ENCODE measurements around the gene SPRN. TPM values are rescaled to one million over a fixed set of nuclear protein-coding genes. Genes with fewer than 3 reads are reported as not detected.
"Not testable (repeated sequence)": the region's sequence is repeated elsewhere in the genome, so short reads cannot be mapped to it uniquely, and the experiment has no call there.

The SPRN gene
- total and polyA plus RNA-seq, 11 donors: 0.04 to 0.25 (median 0.11) TPM; not detected in 6

- ATAC-seq (no peak), DNase-seq (peak in 1 of 5 donors; percentile 32)
- Histone ChIP-seq H3K27ac (no peak overlapping the region), H3K4me3 (no peak overlapping the region), H3K27me3 (no peaks in the 10 kb centered on the region), H3K4me1 (peaks cover 0 to 6% (median 0%) of the 10 kb centered on the region in 12 donors), H3K36me3 (no peaks in the 10 kb centered on the region), H3K9me3 (peaks cover 0 to 3% (median 0%) of the 10 kb centered on the region in 12 donors)
- 73 to 83% (median 79%) methylated on average over 10 to 11 of the region's 11 CpGs for WGBS, 4 donors
- intact Hi-C loops (cut with DNase I): loop anchor here in 2 of 10 donors (5.0 kb wide), 2 partner anchors 134 to 169 kb away; no protein-coding TSS in a partner anchor
- TF ChIP-seq CTCF (IDR thresholded peaks at IDR 0.05) (peak in 3 of 12 donors; percentile 7 to 18 (median 17)), POLR2A (IDR thresholded peaks at IDR 0.05) (no peak)
Observed at GRCh38 chr10:133438711-133439273, 14.4 kb upstream of the SPRN start.

DNA sequence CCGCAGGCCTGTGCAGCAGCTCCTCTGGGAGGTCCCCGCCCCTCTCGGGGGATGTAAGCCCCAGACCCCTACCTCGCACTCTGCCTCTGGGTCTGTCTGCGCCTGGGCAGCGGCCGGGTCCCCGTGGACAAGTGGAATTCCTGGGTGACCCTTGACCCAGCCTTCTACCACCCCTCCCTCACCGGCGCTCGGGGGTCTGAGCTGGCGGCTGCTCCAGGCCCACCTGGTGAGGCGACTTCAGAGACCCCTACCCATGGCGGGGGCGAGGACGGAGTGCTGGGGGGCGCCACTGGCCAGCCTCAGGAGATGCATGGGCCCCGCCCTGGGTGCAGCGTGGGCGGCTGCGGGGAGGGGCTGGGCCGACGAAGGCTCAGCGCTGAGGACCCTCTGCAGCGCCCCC is 8.4 kb upstream of the SPRN start:
- 71 to 90% (median 81%) methylated on average over 4 to 15 of the region's 25 CpGs for WGBS, 4 donors
- H3K27ac ChIP-seq; DNase-seq; intact Hi-C loops (cut with DNase I); H3K36me3 ChIP-seq; H3K4me1 ChIP-seq; H3K27me3 ChIP-seq; H3K4me3 ChIP-seq: not testable (repeated sequence)
- H3K9me3 ChIP-seq: peaks cover 0 to 15% (median 0%) of the 10 kb centered on the region in 12 donors
- ATAC-seq: peak in 1 of 4 donors; percentile 37

DNA sequence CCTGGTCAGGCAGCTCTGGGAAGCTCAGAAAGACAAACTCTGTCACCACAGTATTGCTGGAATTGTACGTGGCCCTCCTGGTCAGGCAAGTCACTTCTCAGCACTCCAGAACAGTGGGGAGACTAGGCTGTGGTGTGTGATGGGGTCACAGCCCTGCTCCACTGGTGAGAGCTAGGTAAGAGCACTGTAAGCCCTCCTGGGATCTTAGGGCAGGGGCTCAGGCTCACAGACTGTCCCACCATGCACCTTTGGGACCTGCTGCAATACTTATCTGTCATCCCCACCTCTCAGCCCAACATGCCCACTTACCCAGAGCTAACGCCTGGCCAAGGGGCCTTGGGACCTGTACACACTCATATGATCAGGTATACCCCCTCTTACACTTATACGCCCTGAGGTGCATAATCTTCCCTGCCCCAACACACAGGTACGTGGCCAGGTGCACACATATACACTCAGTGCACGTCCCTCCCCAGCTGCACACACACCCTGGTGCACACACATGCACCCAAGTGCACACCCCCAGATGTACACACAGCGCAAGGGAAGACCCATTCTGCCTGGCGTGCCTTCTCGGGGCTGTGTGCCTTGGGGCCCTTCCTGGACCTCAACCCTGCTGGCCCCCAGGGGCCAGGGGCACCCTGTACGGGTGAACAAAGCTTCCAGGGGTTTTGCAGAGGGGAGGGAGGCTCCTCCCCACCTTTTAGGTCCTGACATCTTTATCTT is 7.6 kb upstream of the SPRN start:
- peaks cover 0 to 15% (median 0%) of the 10 kb centered on the region in 12 donors for H3K9me3 ChIP-seq
- H3K4me1 ChIP-seq; H3K36me3 ChIP-seq; H3K27me3 ChIP-seq; intact Hi-C loops (cut with DNase I); DNase-seq; H3K27ac ChIP-seq; H3K4me3 ChIP-seq: not testable (repeated sequence)
- 66 to 79% (median 71%) methylated on average over 4 to 6 of the region's 9 CpGs for WGBS, 4 donors
- peak in 2 of 4 donors; percentile 22 to 49 for ATAC-seq

GRCh38 chr10:133429571-133429970 is 5.1 kb upstream of the SPRN start:
- peaks cover 0 to 15% (median 0%) of the 10 kb centered on the region in 12 donors for H3K9me3 ChIP-seq
- not testable (repeated sequence) for H3K27ac ChIP-seq, H3K27me3 ChIP-seq, H3K4me3 ChIP-seq, H3K4me1 ChIP-seq, H3K36me3 ChIP-seq, DNase-seq, ATAC-seq
- intact Hi-C loops (cut with DNase I): loop anchor here in 1 of 10 donors (10.0 kb wide), 1 partner anchor 145 kb away; no protein-coding TSS in a partner anchor
- WGBS, 4 donors: 87 to 92% (median 89%) methylated on average over 4 of the region's 4 CpGs

- peak in 2 of 4 donors; percentile 2 to 16 for ATAC-seq
- Histone ChIP-seq H3K27me3 (peaks cover 0 to 17% (median 0%) of the 10 kb centered on the region in 9 donors), H3K4me1 (peaks cover 0 to 10% (median 0%) of the 10 kb centered on the region in 12 donors), H3K9me3 (peaks cover 0 to 12% (median 0%) of the 10 kb centered on the region in 12 donors), H3K36me3 (peaks cover 0 to 21% (median 13%) of the 10 kb centered on the region in 9 donors)
- intact Hi-C loops (cut with DNase I): loop anchor here in 3 of 10 donors (5.0 to 10.0 kb wide), 2 partner anchors 148 to 151 kb away; no protein-coding TSS in a partner anchor
- DNase-seq, H3K4me3 ChIP-seq, H3K27ac ChIP-seq: not testable (repeated sequence)
- WGBS, 4 donors: 55% methylated on average over 4 of the region's 46 CpGs; no CpG with 5 or more reads in 3 of the 4 donors
Observed at GRCh38 chr10:133424102-133424501, 323 bp downstream of the SPRN start.

Measured in heart left ventricle (tissue), 16 donors.